Measurements from ENCODE around the gene HPCA.

The HPCA gene

DNA sequence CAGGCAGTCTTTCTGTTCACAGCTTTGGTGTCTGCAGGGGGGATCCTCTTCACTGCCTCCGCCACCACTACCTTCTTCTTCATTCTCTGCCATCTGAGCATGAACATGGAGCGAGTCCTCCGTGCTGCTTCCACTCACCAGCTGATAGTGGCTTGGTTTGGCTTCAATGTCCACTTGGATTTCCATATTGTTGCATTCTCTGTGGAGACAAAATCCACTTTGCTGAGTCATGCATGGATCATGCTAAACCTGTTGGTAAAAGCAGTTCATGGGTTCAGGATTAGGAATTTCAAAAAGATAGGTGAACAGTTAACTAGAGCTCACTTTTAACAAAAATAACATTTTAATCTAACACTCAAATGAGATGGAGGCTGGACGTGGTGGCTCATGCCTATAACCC, 50.8 kb downstream of the HPCA start:
- no peak for DNase-seq

DNA sequence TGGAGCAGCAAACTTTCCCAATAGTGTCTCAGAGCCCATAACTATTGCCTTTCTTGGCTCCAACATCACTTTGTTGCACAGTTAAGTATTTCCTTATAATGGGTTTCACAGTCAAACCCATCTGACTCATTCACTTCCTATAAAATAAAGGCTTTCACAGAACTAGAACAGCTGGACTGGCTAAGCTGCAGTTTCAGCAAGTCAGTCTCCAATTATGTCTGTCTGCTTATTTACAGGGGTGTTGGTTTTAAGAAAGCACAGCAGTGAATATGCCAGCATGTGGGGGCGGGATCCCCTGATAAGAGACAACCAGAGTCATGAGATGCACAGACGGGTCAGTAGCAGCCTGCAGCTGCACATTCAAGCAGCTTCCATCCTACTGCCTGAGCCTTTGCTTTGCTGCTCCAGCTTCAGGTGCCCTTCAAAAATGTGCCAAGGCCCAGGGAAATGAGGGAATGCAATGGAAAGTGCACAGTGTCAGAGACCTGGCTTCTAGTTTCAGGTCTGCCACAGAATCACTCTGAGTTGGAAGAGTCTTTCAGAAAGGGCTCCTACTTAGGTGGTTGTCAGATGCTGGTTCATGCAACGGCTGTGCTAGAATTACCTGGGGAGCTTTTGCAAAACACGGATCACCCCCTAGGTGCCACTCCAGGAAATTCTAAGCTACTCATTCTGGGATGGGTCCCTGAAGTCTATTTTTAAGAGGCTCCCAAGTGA, 53.5 kb downstream of the HPCA start:
- DNase-seq: no peak

DNA sequence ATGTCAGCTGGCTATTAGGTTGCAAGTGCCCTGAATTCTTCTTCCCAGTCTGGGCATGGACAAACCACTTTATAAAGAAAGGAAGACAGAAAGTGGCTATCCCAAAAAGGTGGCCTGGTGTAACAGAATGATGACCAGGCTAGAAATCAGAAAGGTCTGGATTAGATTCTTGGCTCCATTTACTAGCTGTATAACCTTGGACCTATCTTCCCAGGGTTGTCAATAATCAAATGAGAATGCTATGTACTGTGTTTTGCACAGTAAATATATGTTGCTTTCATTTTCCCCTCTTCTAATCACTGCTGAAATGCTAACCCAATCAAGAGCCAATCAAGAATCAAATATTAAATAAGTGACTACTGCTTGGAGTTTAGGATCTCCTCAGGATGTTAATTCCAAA, 57.9 kb downstream of the HPCA start:
- no peak for DNase-seq

Data from T1000 (cell line).